Endodermal cell (in vitro differentiated cells): ENCODE data around the gene CHST6. TPM values are rescaled to one million over a fixed set of nuclear protein-coding genes. Genes with fewer than 3 reads are reported as not detected.

Experiments used
- DNase-seq: peaks from one replicate; pipeline ENCODE4 v3.0.0-alpha.2; 2017
- H3K27ac ChIP-seq: 2 replicates; pipeline ENCODE4 v1.5.1; 2013; ENCODE audit warnings: mild to moderate bottlenecking, low read depth, low read length, moderate library complexity
- H3K27me3 ChIP-seq: 2 replicates; pipeline ENCODE4 v1.6.1; 2013; ENCODE audit warnings: mild to moderate bottlenecking, low read length, moderate library complexity; ENCODE audit not compliant: insufficient read depth, control insufficient read depth, poor library complexity, severe bottlenecking
- H3K36me3 ChIP-seq: 2 replicates; pipeline ENCODE4 v1.7.0; 2013; ENCODE audit warnings: mild to moderate bottlenecking, low read length, moderate library complexity; ENCODE audit not compliant: control insufficient read depth, insufficient read depth
- H3K4me1 ChIP-seq: one replicate; pipeline ENCODE4 v1.7.0; 2013; ENCODE audit warnings: low read length; ENCODE audit not compliant: control insufficient read depth, insufficient read depth
- H3K4me3 ChIP-seq: 2 replicates; pipeline ENCODE4 v1.5.1; 2013; ENCODE audit warnings: mild to moderate bottlenecking, low read length, moderate library complexity
- H3K9ac ChIP-seq: 2 replicates; pipeline ENCODE4 v1.6.1; 2013; ENCODE audit warnings: mild to moderate bottlenecking, low read length, moderate library complexity; ENCODE audit not compliant: poor library complexity, severe bottlenecking; ENCODE audit errors: extremely low read depth
- H3K9me3 ChIP-seq: 2 replicates; pipeline ENCODE4 v1.6.1; 2013; ENCODE audit warnings: mild to moderate bottlenecking, low read length, moderate library complexity; ENCODE audit not compliant: control insufficient read depth
- H3K27ac Mint-ChIP-seq: 2 replicates; pipeline ENCODE4 v1.8.0; 2020; ENCODE audit warnings: mixed read lengths
- H3K27me3 Mint-ChIP-seq: 2 replicates; pipeline ENCODE4 v1.8.0; 2021; ENCODE audit warnings: mild to moderate bottlenecking, mixed read lengths; ENCODE audit not compliant: insufficient read depth
- H3K36me3 Mint-ChIP-seq: 2 replicates; pipeline ENCODE4 v1.8.0; 2020; ENCODE audit warnings: low read depth, mixed read lengths
- H3K4me1 Mint-ChIP-seq: 2 replicates; pipeline ENCODE4 v1.8.0; 2020; ENCODE audit warnings: mixed read lengths
- H3K4me3 Mint-ChIP-seq: 2 replicates; pipeline ENCODE4 v1.8.0; 2020; ENCODE audit warnings: mild to moderate bottlenecking, moderate library complexity, mixed read lengths
- H3K9me3 Mint-ChIP-seq: 2 replicates; pipeline ENCODE4 v1.8.0; 2020; ENCODE audit warnings: mild to moderate bottlenecking, mixed read lengths
- WGBS, 2 experiments: methylation state at CpG; one replicate each; pipeline versions ENCODE4 v1.1.5 to v1.1.7; 2013; ENCODE audit warnings: missing lambda C conversion rate in 2 of 2, mixed read lengths in 1 of 2; ENCODE audit not compliant: insufficient coverage in 1 of 2, insufficient read length in 1 of 2; 5-methylcytosine and 5-hydroxymethylcytosine counted together
- total RNA-seq, 2 donors: library from RNA; stranded (reverse); fragmentation: NEBNext Ultra II Directional in 1 of 2; extraction: Animal tissue kit (Norgen Biotek cat#: 25700) in 1 of 2; gene quantifications; 2 replicates in 1 of 2; 3 replicates in 1 of 2; pipeline ENCODE4 v1.2.1, GENCODE V29; 2021
- TF ChIP-seq, protein P1 (sequence below): fragments of 200-600 bp; sonication (generic); conservative IDR thresholded peaks from 2 replicates; pipeline ENCODE4 v1.5.0; 2021; ENCODE audit warnings: antibody characterized with exemption, mild to moderate bottlenecking

CHST6 gene
- total RNA-seq, 2 donors from 2014 or later: 13.5 to 15.9 TPM

DNA sequence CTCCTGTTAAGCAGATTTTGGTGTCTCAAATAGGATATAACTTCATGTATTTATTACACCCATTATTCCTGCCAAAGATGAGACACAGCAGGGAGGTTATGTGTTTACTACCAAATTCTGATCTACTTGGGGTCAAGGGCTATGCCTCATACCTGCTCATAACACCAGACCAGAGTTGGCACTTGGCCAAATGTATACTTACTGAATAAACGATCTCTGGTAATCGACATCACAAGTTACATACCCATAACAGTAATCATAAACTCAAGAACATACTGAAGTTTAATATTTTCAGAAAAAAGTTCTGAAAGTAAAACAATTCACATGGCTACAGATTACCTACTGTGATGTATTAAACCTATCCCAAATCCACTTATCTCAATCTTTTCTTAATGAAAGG is 33.7 kb downstream of the CHST6 start:
- Histone ChIP-seq H3K4me3 (peak overlapping the region; percentile 63), H3K36me3 (peaks cover 11% of the 10 kb centered on the region), H3K4me1 (peaks cover 16% of the 10 kb centered on the region), H3K27me3 (no peaks in the 10 kb centered on the region), H3K27ac (no peak overlapping the region), H3K9me3 (no peaks in the 10 kb centered on the region), H3K9ac (no peak overlapping the region)
- Mint-ChIP-seq H3K9me3 (peaks cover 2% of the 10 kb centered on the region), H3K4me3 (no peak overlapping the region), H3K27me3 (no peaks in the 10 kb centered on the region), H3K36me3 (peaks cover 11% of the 10 kb centered on the region), H3K27ac (no peak overlapping the region), H3K4me1 (peaks cover 52% of the 10 kb centered on the region)
- TF ChIP-seq, protein P1, sequence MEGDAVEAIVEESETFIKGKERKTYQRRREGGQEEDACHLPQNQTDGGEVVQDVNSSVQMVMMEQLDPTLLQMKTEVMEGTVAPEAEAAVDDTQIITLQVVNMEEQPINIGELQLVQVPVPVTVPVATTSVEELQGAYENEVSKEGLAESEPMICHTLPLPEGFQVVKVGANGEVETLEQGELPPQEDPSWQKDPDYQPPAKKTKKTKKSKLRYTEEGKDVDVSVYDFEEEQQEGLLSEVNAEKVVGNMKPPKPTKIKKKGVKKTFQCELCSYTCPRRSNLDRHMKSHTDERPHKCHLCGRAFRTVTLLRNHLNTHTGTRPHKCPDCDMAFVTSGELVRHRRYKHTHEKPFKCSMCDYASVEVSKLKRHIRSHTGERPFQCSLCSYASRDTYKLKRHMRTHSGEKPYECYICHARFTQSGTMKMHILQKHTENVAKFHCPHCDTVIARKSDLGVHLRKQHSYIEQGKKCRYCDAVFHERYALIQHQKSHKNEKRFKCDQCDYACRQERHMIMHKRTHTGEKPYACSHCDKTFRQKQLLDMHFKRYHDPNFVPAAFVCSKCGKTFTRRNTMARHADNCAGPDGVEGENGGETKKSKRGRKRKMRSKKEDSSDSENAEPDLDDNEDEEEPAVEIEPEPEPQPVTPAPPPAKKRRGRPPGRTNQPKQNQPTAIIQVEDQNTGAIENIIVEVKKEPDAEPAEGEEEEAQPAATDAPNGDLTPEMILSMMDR: no peak
- no peak for DNase-seq
- 82 to 100% methylated on average over 2 of the region's 2 CpGs for WGBS, 2 experiments

DNA sequence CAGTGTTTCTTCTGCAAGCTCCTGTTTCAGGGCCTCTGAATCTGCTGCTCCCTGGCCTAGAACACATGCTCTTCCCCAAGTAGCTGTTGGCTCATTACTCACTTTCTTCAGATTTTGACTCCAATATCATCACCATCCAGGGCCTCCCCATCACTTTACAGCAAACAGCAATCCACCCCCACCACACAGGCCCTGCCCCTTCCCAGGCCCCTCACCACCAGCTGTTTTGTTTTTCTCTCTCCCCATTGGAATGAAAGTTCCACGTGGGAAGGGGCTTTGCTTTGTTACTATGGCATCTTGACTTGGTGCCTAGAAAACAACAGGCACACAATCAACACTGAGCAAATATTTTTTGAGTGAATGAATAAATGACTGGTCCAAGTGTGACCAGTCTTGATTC is 34.8 kb downstream of the CHST6 start:
- no peaks in the 10 kb centered on the region for H3K27me3 Mint-ChIP-seq
- H3K9ac ChIP-seq: no peak overlapping the region
- peaks cover 11% of the 10 kb centered on the region for H3K36me3 Mint-ChIP-seq
- peak overlapping the region; percentile 56 for H3K27ac Mint-ChIP-seq
- WGBS, 2 experiments: 55% methylated on average over 1 of the region's 1 CpG; no CpG with 5 or more reads in 1 of the 2 experiments
- no peak overlapping the region for H3K4me3 ChIP-seq
- H3K4me1 ChIP-seq: peaks cover 20% of the 10 kb centered on the region
- no peak overlapping the region for H3K27ac ChIP-seq
- no peaks in the 10 kb centered on the region for H3K9me3 ChIP-seq
- peaks cover 11% of the 10 kb centered on the region for H3K36me3 ChIP-seq
- H3K27me3 ChIP-seq: no peaks in the 10 kb centered on the region
- H3K9me3 Mint-ChIP-seq: peaks cover 2% of the 10 kb centered on the region
- TF ChIP-seq, protein P1: no peak
- DNase-seq: no peak
- no peak overlapping the region for H3K4me3 Mint-ChIP-seq
- peaks cover 63% of the 10 kb centered on the region for H3K4me1 Mint-ChIP-seq

DNA sequence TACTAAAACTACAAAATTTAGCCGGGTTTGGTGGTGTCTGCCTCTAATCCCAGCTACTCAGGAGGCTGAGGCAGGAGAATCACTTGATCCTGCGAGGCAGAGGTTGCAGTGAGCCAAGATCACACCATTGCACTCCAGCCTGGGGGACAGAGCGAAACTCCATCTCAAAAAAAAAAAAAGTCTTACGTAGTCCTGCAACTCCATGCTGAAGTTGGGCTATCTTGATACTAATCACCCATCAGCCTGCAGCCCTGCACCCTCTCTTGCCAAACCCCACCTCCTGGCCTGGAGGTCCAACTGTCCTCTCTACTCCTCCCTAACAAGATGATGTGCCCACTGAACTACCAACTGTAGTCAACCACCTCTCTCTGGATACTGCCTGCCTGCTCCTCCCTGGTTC is 35.5 kb downstream of the CHST6 start:
- no peaks in the 10 kb centered on the region for H3K9me3 Mint-ChIP-seq
- H3K4me1 Mint-ChIP-seq: peaks cover 66% of the 10 kb centered on the region
- Histone ChIP-seq H3K27ac (no peak overlapping the region), H3K4me1 (peaks cover 20% of the 10 kb centered on the region), H3K27me3 (no peaks in the 10 kb centered on the region), H3K9me3 (no peaks in the 10 kb centered on the region), H3K36me3 (peaks cover 11% of the 10 kb centered on the region), H3K4me3 (no peak overlapping the region), H3K9ac (no peak overlapping the region)
- TF ChIP-seq, protein P1: no peak
- H3K27me3 Mint-ChIP-seq: no peaks in the 10 kb centered on the region
- H3K36me3 Mint-ChIP-seq: peaks cover 11% of the 10 kb centered on the region
- no peak overlapping the region for H3K4me3 Mint-ChIP-seq
- WGBS, 2 experiments: 96 to 97% methylated on average over 4 of the region's 4 CpGs
- DNase-seq: peak; percentile 37
- H3K27ac Mint-ChIP-seq: no peak overlapping the region
